ENCODE results near the gene UBE2R2.

The UBE2R2 gene

DNA sequence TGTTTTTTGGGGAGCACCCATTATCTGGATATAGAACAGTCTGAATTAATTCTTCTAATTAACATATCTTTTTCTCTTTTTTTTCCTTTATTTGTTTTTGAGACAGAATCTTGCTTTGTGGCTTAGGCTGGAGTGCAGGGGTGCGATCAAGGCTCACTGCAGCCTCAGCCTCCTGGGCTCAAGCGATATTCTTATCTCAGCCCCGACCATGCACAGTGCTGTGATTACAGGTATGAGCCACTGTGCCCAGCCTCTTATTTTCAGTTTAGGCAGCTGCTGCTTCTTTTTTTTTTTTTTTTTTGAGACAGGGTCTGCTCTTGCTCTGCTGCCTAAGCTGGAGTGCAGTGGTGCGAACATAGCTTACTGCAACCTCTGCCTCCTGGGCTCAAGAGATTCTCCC is 20.2 kb downstream of the UBE2R2 start:
- no peak for TF ChIP-seq ZNF169 (tag by site-specific recombination; IDR thresholded peaks at IDR 0.05)
- no peak for TF ChIP-seq ZNF16 (tag by site-specific recombination; IDR thresholded peaks at IDR 0.05; ENCODE audit: low read depth)
- no peak for TF ChIP-seq EGR2 (tag by site-specific recombination; IDR thresholded peaks at IDR 0.05; ENCODE audit: low read depth)
- TF ChIP-seq, protein P1, sequence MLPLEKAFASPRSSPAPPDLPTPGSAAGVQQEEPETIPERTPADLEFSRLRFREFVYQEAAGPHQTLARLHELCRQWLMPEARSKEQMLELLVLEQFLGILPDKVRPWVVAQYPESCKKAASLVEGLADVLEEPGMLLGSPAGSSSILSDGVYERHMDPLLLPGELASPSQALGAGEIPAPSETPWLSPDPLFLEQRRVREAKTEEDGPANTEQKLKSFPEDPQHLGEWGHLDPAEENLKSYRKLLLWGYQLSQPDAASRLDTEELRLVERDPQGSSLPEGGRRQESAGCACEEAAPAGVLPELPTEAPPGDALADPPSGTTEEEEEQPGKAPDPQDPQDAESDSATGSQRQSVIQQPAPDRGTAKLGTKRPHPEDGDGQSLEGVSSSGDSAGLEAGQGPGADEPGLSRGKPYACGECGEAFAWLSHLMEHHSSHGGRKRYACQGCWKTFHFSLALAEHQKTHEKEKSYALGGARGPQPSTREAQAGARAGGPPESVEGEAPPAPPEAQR (tag by site-specific recombination; IDR thresholded peaks at IDR 0.05), result no peak
- no peak for TF ChIP-seq MEIS1 (CRISPR knock-in tag; IDR thresholded peaks at IDR 0.05; ENCODE audit: borderline replicate concordance)
- no peak for TF ChIP-seq ZNF843 (tag by site-specific recombination; IDR thresholded peaks at IDR 0.05)
- TF ChIP-seq, protein P2, sequence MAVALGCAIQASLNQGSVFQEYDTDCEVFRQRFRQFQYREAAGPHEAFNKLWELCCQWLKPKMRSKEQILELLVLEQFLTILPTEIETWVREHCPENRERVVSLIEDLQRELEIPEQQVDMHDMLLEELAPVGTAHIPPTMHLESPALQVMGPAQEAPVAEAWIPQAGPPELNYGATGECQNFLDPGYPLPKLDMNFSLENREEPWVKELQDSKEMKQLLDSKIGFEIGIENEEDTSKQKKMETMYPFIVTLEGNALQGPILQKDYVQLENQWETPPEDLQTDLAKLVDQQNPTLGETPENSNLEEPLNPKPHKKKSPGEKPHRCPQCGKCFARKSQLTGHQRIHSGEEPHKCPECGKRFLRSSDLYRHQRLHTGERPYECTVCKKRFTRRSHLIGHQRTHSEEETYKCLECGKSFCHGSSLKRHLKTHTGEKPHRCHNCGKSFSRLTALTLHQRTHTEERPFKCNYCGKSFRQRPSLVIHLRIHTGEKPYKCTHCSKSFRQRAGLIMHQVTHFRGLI (tag by site-specific recombination; IDR thresholded peaks at IDR 0.05), result no peak
- TF ChIP-seq SP7 (tag by site-specific recombination; IDR thresholded peaks at IDR 0.05), result no peak
- TF ChIP-seq ZNF426 (tag by site-specific recombination; IDR thresholded peaks at IDR 0.05), result no peak
- no peak for TF ChIP-seq SCRT1 (tag by site-specific recombination; IDR thresholded peaks at IDR 0.05; ENCODE audit: borderline replicate concordance)
- TF ChIP-seq ZNF132 (tag by site-specific recombination; IDR thresholded peaks at IDR 0.05; ENCODE audit: borderline replicate concordance), result no peak
- TF ChIP-seq ZNF792 (tag by site-specific recombination; IDR thresholded peaks at IDR 0.05), result no peak
- TF ChIP-seq REPIN1 (tag by site-specific recombination; IDR thresholded peaks at IDR 0.05; ENCODE audit: low read depth), result no peak
- TF ChIP-seq ZNF112 (tag by site-specific recombination; IDR thresholded peaks at IDR 0.05), result no peak
- TF ChIP-seq ZNF768 (tag by site-specific recombination; IDR thresholded peaks at IDR 0.05), result no peak
- CTCF ChIA-PET, result interaction anchor here (0.6 to 1.2 kb wide), 5 partner anchors 10 to 1371 kb away, joined by 3 to 5 read pairs (median 4); partner anchors contain the start of gene PRSS3
- Histone ChIP-seq H3K4me1 (ENCODE audit: control insufficient read depth, insufficient read depth, low read length) (no peaks in the 10 kb centered on the region; the same call in 1 of the 2 replicates), H3K9me3 (ENCODE audit: control insufficient read depth, insufficient read depth, low read depth, low read length) (no peaks in the 10 kb centered on the region), H3K27ac (ENCODE audit: extremely low read depth, low read depth, low read length) (no peak overlapping the region), H3K4me3 (ENCODE audit: low read depth, low read length) (no peak overlapping the region), H3K36me3 (ENCODE audit: control insufficient read depth in 2 of 2, insufficient read depth in 1 of 2, low read length in 2 of 2) (peaks cover 0 to 5% of the 10 kb centered on the region in 2 experiments; a peak in 1 of 3 replicates)
- POLR2A ChIA-PET, result interaction anchor here (1.8 kb wide), 1 partner anchor 9 kb away, joined by 3 read pairs; no protein-coding TSS in a partner anchor

- H3K4me1 ChIP-seq (ENCODE audit: control insufficient read depth, insufficient read depth, low read length), result peaks cover 2% of the 10 kb centered on the region; the same call in 1 of the 2 replicates
- H3K36me3 ChIP-seq (ENCODE audit: control insufficient read depth in 2 of 2, insufficient read depth in 1 of 2, low read length in 2 of 2), result peaks cover 0 to 5% of the 10 kb centered on the region in 2 experiments; a peak in 1 of 3 replicates
- no peak for TF ChIP-seq ZNF610 (tag by site-specific recombination; IDR thresholded peaks at IDR 0.05; ENCODE audit: borderline replicate concordance)
- no peak for TF ChIP-seq ZNF548 (tag by site-specific recombination; IDR thresholded peaks at IDR 0.05)
- no peak for TF ChIP-seq BCL11A (tag by site-specific recombination; IDR thresholded peaks at IDR 0.05; ENCODE audit: low read depth)
- TF ChIP-seq ZNF394 (tag by site-specific recombination; IDR thresholded peaks at IDR 0.05; ENCODE audit: borderline replicate concordance), result no peak
- no peaks in the 10 kb centered on the region for H3K9me3 ChIP-seq (ENCODE audit: control insufficient read depth, insufficient read depth, low read depth, low read length)
- ChIA-PET POLR2A (no interaction called here), CTCF (interaction anchor here (1.4 kb wide), 1 partner anchor 26 kb away, joined by 7 read pairs; no protein-coding TSS in a partner anchor)
- no peak overlapping the region for H3K27ac ChIP-seq (ENCODE audit: extremely low read depth, low read depth, low read length)
- no peak overlapping the region for H3K4me3 ChIP-seq (ENCODE audit: low read depth, low read length)
Observed at GRCh38 chr9:33840381-33840780, 23.4 kb downstream of the UBE2R2 start.
